SW 1271 (cell line): ENCODE measurements around the gene RSL1D1.
A peak's percentile ranks its signal among the peaks of the same experiment; 100 is the strongest.

Experiments
- DNase-seq, 2 experiments: peaks; one replicate each; lab custom pipeline; 2025; lab: John Stamatoyannopoulos, UW

The RSL1D1 gene

DNA sequence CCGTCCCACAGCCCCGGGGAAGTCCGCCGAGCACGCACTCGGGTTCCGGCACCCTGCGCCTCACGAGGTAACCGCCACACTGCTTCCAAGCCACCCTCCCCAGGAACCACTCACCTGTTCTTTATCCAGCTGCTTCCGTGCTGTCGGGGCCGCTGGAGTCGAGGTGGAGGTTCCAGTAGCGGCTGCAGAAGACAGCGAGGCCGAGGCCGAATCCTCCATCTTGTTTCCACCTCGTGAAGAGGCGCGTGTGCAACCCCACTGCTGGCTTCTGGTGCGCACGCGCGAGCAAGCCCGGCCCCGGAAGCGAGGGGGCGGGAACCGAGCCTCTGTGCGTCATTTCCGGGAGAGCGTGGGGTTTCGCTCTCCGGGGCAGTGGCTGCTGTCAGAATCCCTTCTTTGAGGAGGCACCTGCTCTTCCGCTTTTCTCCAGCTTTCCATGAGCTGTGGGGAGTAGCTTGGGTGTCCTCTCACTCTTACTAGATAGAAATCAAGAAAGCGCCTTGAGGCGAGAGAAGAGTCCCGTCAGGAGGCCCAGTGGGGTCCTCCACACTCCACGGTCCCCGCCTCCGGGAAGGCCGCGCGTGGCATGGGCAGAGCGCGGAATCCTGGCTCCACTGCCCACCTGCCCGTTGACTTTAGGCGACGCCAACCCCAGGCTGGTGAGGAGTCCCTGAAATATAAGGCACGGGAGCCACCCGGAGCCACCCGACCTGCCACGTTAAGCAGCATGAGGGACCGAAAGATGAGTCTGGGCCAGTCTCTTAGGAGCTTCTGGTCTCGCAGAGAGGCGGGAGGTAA is at the start of gene RSL1D1:
Gene RSL1D1, minus strand, starts transcription at position 249 of the 798 bp plus-strand sequence. Its CDS starts 30 bp downstream, at position 219.
- peak; percentile 55 to 78 for DNase-seq

DNA sequence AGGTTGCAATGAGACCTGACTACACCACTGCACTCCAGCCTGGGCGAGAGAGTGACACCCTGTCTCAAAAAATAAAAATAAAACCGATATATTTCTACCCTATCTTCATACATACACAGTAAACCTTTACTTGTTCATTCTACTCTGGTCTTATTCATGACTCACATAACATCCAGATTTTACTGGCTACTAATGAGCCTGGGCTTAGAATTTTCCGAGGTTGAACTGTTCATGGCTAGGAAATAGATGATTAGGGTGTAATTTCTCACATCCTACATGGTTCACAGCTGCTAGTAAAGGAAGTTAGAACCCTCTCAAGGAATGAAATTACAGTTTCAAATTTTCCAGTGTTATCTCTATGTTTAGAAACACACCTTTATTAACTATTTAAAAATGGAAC is 49.7 kb upstream of the RSL1D1 start:
- no peak for DNase-seq

DNA sequence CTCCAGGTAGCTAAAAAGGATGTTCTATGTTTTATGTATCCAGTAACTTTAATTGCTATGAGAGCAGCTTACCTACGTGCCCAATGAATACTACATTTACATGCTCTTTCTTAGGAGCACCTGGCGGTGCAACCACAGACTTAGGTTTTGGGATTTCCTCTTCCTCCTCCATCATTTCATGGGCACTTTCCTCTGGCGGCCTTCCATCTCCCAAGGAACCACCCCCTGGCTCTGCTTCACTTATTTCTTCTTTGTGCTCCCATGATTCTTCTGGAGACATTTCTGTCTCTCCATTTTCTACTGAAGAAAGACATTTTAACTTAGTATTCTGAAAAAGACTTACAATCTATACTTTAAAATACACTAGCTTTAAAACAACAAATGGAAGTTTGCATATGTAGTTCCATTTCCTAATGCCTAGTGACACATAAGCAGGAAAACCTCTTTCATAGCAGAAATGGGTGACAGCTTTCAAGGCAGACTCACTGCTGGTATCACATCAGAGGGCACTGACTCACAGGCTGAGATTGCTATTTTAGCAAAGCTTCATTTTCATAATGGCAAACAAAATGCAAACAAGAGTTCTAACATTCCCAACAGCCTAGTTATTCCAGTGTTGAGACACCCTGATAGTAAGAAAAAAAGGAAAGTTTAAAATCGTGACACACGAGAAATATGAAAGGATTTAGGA is 45.3 kb upstream of the RSL1D1 start:
- no peak for DNase-seq

DNA sequence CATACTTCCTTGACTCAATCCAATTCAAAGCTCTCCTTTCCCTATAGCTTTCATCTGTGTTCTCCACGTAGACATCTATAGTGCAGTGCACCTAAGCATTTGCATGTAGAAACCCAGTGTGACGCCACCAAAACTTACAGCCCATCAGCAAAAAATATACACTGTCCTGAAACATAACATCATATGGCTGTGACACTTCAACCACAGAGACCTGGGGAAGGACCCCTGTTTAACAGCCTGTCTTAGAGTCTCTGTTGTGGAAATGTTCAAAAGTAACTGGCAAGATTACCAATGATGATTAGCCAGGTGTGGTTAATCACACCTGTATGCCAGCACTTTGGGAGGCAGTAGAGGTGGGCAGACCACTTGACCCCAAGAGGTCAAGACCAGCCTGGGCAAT is 42.2 kb upstream of the RSL1D1 start:
- DNase-seq = no peak

DNA sequence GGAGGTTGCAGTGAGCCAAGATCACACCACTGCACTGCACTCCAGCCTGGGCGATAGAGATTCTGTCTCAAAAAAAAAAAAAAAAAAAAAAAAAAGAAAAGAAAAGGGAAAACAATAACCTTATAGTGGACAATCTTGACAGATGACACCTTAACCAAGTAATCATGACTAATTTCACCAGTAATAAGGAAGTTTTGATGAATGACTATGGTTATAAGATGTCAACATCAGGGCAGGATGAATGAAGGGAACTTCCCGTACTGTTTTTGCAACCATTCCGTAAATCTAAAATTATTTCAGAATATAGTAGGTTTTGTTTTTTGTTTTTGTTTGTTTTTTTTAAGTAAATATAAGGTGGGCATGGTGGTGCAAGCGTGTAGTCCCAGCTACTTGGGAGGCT is 41.4 kb upstream of the RSL1D1 start:
- no peak for DNase-seq

DNA sequence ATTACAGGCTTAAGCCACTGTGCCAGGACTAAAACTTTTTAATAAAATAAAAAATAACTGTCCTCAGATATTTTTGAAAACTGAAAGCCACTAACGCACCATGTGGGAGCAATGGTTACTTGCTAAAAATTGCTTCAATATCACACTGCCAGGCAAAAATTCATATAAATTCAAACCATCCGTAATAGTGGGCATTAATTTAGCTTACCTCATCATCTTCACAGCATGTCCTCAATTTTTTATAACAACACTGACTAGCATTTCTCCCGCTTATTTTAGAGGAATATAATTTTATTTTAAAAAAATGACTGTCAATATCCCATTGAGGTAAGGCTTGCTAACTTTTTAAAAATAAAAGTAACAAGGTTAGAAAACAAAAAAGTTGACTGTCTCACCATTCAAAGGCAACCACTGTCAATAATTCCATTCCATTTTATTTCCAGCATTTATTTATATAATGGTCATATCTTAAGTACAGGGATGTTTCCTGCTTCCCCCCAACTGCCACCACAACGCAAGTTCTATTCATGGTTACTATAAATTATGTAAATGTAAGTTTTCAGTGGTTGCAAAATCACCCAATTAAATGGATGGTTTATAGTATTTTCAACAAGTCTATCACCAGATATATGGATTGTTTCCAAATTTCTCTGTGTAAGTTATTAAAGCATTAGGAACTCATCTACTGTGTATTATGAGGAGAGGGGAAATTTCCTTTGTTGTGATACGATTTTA is 39.1 kb upstream of the RSL1D1 start:
- DNase-seq = no peak

DNA sequence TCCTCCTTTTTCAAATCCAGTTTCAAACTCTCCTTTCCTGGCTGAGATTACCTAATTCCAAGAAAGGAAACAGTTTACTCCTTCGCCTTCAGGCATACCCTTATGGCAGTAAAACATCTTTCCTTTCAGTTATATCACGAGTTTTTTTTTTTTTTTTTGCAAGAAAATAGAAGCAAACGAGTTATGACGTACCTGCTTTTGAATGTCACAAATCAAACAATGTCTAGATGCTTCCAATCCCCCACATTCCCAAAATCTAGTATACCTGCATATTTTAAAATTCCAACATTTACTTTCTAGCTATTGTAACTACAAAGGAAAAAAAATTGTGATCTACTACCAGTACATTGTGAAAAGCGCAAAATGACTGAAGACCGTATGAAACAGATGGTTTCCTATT is 35.5 kb upstream of the RSL1D1 start:
- no peak for DNase-seq

DNA sequence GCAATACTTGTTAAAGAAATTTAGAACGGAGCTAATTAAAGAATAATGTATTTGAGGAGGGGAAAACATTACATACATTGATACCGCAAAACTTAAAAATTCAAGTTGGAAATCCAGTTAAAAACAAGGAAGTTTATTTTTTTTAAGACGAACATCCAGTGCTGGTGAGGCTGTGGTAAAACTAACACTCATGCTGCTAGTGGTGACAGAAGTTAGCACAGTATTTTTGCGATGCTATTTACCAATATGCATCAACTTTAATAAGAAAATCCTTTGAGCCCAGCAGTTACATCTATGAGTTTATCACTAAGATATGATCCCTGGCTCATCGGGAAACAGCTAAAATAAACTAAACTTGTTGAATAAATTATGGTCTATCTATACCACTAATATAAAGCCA is 32.7 kb upstream of the RSL1D1 start:
- no peak for DNase-seq

DNA sequence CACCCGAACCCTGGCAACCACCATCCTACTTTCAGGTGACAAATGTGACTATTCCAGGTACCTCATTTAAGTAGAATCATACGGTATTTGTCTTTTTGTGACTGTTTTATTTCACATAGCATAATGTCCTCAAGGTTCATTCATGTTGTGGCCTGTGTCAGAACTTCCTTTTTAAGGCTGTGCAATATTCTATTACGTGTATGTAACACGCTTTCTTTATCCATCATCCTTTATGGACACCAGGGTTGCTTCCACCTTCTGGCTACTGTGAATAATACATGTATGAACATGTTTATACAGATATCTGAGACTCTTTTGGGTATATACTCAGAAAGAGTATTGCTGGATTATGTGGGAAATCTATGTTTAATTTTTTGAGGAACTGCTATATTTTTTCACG is 28.7 kb upstream of the RSL1D1 start:
- no peak for DNase-seq

DNA sequence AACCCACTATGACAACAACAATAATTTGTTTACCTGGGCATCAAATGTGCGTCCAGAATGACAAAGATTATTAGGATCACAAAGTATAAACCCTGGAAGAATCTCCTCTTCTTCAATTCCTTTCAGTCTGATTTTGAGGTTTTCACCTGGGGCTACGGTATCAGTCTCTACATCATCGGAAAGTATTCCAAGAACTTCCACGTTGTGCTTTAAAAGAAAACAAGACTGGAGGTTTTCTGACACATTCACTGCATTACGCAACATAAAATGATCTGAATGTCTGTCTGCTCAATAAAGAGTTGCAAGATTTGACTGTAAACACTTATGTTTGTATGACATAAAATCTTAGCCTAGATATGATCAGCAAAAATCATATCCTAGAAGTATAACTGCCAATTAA is 26.0 kb upstream of the RSL1D1 start:
- no peak for DNase-seq

DNA sequence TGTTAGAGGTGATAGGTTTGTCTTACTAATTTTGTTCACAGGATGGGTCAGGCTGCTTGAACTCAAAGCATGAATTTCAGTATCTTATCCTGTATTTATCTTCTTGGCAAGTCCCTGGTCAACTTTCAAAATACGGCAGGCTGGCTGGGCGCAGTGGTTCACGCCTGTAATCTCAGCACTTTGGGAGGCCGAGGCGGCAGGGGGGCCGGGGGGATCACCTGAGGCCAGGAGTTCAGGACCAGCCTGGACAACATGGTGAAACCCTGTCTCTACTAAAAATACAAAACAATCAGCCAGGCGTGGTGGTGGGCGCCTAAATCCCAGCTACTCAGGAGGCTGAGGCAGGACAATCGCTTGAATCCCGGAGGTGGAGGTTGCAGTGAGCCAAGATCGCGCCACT is 25.0 kb upstream of the RSL1D1 start:
- no peak for DNase-seq

DNA sequence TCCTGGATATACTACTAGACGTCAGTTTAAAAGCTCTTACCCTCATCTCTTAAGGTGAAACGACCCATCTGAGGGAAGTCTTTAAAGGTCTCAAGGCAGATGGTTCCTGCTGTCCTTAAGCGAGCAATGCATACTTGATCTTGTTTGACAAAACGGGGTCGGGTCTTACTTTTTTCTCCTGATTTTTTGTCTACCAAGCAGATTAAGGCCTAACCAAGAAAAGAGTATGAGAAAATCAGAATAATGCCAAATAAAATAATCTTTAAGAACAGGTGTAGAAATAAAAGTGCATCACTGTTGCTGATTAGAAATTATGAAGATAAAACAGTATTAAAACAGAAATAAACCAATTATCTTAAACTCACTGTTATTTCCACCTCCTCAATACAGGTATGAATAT is 24.4 kb upstream of the RSL1D1 start:
- no peak for DNase-seq

DNA sequence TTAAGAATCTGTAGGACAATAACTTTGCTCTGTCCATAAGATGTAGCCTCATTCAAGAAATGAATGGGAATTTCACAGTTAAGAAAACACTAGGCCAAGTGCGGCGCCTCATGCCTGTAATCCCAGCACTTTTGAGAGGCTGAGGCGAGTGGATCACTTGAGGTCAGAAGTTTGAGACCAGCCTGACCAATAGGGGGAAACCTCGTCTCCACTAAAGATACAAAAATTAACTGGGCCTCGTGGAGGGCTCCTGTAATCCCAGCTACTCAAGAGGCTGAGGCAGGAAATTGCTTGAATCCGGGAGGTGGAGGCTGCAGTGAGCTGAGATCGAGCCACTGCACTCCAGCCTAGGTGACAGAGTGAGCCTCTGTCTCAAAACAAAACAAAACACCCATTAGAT is 19.9 kb upstream of the RSL1D1 start:
- DNase-seq = no peak

DNA sequence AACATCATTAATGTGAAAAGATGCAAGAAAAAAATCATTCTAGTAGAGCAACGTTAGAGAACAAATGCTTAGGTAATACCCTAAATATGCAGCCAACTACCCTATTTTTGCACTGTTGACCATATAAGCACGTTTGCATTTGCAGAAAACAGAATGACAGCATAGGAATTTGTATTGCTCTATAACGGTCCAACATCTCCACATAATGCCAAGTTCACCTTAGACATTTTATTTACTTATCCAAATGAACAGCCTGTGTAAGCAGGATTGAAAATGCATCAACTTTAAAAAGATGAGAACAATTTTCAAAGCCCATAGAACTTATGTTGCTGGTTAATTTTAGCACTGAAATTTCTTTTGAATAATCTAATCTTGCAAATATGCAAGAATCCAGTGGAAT is 19.1 kb upstream of the RSL1D1 start:
- DNase-seq = no peak

DNA sequence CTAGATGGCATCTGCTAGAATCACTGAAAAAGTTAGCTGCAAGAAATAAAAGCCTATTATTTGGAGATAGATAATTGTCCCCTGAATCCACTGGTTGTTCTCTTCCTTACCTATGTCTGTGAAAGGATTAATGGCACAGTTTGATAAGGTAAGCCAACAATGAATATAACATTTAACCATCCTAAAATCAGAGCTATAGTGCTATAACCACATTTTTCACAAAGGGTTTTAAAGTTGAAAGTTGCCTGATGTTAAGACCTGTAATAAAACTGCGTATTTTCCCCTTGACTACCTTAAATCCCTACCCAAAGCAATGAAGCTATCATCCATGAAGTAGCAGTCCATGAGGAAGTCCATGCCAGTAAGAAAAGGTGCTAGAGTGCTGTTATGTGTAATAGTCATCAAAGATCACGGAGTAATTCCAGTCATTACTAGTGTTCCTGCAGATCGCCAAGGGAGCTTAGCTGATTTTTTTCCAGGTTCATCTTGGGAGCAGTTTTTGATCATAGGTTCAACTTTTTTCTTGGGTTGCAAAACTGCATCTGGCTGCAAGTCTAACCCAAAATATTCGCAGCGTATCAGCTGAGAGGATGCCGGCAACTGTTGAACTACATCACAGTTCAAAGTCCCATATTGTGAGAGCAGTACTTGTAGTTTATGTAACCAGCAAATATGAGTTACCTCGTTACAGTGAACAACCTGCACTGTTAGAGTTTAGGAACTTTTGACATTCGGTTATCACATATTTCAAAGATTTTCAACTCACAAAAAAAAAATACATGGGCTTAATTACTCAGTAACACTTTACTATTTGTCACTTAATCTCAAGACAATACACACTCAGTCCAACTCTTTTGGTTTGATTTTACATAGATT is 18.2 kb upstream of the RSL1D1 start:
- no peak for DNase-seq

DNA sequence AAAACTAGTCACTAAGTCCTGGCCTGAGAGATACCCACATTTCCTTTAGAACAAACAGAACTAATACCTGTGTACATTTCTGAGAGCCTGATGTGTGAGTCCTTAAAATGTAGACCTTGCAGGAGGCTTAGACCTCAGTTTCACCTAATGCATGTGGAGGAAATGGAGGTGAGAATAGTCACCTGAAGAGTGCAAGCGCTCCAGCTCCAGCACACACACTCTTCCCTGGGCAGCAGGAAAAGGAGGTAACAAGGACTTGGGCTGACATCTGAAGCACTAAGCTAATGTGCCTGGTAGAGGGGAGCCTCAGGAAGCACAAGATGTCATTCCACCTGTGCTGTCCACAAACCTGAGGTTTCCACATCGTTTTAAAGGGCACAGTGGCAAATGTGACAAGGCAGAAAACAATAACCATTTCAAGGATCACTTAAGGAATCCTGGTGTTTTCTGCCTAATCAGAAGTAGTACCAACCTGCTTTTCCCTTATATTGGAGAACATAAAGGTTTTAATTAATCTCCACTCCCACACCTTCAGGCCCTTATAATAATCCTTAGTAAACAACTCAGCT is 17.2 kb upstream of the RSL1D1 start:
- no peak for DNase-seq

DNA sequence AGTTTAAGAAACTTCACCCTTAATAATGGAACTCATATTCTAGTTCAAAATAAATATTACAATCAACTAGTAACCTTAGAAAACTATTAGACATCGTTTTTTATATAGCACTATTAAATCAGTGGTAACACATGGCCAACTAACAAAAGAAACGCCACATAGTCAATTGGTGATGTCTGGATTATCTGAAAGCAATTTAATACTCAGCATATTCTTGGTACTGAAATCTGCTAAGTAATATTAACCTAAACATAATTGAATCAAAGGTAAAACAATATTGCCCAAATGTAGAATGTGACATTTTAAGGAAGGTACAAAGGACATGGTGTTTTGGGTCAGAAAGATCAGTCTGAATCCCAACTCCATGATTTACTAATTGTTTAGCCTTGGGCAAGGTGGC is 11.1 kb upstream of the RSL1D1 start:
- no peak for DNase-seq

DNA sequence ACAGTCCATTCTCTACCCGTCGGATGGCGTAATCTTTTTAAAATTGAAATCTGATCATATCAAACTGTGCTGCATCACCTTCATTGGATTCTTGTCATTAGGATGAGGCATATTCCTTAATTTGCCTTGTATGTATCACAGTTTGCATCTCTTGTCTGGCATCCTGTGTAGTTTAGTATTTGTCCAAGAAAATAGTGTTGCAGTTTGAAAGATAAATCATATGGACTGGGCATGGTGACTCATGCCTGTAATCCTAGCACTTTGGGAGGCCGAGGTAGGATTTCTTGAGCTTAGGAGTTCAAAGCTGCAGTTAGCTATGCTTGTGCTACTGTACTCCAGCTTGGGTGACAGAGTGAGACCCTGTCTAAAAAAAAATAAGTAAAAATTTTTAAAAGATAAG is 5.8 kb upstream of the RSL1D1 start:
- no peak for DNase-seq

DNA sequence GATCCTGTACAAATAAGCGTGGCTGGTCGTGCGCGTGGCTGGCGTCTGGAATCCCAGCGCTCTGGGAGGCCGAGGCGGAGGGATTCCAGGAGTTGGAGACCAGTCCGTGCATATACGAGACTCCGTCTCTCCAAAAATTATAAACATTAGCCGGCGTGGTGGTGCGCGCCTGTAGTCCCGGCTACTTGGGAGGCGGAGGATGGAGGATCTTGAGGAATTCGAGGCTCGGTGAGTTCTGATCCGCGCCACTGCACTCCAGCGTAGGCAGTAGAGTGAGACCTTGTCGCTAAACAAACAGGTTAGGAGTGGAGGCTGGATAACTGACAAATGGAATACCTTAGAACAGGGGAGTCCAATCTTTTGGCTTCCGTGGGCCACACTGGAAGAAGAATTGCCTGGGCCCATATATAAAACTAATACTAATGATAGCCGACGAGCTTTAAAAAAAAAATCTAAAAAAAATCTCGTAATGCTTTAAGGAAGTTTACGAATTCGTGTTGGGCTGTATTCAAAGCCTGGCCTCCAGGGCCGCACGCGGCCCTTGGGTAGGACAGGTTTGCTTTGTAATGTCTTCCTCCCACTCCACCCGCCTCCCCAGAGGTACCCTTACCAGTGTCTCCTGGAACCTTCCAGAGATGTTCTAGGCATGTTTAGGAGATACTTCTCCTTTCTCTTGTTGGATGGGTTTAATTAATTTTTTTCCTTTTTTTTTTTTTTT is 909 bp upstream of the RSL1D1 start:
- peak in 1 of 2 experiments; percentile 24 for DNase-seq

DNA sequence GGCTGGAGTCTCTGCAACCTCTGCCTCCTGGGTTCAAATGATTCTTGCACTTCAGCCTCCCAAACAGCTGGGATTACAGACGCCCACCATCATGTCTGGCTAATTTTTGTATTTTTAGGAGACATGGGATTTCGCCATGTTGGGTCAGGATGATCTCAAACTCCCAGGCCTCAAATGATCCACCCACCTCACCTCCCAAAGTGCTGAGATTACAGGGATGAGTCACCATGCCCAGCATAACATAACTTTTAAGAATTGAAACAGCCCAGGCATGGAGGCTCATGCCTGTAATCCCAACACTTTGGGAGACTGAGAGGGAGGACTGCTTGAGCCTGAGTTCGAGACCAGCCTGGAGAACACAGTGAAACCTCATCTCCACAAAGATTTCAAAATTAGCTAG is 2.5 kb downstream of the RSL1D1 start:
- no peak for DNase-seq

DNA sequence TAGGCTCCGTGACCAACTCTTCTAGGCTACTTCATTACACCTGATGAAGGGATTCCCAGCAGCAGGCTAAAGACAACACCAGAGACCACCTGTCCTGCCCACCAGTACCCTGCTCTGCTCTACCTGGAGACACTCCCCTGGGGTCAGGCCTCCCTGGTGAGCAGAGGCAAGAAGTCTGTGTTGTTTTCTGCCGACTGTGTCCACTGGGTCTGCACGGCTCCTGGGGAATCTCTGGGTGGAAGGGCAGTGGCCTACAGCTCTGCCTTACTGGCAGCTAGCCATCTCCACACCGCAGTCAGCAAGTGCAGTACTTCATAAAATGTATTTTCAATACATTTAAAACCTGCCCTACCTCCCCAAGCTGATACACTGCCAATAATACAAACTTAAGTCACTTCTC is 6.8 kb downstream of the RSL1D1 start:
- DNase-seq = no peak
